ELF-1 (cell line): ENCODE results near the gene ACSS1.

Experiments used
- DNase-seq: peaks from one replicate; pipeline ENCODE4 v3.0.0-alpha.2; 2016; ENCODE audit warnings: low read depth, low spot score

Gene ACSS1

DNA sequence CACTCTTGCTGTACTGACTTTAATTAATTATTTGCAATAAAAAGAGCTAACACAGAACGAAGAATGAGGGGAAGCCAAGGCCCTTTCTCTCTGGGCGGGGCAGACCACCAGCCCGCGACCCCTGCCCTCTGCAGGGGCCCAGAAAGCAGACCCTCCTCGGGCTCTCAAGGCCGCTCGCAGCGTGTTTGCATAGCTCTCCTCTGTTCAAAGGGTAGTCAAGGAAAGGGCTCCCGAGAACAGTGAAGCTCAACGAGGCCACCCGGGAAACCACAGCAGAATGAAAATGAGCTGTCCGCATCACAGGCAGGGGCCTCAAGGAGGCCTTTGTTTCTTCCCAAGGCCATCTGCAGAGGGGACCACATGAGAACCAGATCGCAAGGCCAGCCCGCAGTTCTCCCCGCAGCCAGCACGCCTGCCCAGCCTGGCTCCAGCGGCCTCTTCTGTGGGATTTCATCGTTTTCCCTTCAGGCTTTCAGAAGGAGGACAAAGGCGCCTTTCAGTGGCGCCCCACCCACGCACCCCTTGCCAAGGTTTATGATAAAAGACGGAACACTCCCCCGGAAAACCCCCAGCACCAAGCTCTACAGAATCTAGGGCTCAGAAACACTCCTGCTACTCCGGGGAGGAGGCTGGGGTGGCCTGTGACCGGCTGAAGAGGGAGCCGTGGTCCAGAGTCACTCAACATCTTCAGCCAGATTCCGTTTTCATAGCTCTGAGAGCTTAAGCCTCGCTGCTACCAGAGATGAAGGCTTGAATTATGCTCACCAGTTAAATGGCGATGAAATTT, 25.3 kb downstream of the ACSS1 start:
- no peak for DNase-seq

DNA sequence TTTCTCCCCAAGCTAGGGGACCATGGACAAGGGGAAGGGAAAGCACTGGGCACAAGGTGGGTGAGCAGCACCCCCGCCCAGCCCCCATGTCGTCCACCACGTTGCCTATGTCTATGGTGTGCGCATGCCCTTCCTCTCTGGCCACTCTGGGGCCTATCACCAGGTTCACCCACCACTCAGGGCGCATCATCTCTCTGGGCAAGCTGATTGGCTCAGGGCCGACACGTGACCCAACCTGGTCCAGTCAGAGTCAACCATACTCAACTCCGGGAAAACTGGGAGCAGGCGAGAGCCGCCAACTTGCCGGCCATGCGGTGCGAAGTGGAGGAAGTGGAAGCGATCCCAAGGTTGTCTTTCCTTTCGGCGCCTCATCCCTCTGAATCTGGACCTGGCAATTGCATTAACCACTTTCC, 25.9 kb downstream of the ACSS1 start:
- DNase-seq, result no peak

DNA sequence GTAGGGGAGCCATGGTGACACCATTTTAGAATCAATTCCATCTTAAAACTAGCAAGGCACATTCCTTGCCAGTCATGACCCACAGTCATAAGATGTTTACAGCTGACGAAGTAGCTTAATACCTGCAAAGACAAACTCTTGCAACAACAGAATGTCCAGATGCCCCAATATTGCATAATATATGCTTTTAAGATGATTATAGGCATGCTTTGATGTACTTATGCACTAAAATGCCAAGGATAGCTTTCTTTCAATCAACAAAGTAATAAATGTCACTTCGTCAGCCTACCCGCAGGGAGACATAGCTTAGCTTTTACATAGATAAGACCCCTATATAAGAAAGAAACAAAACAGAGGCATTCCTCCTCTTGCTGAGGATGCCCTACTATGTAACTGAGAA, 26.7 kb downstream of the ACSS1 start:
- no peak for DNase-seq

- no peak for DNase-seq
Observed at GRCh38 chr20:25030649-25031207, 27.2 kb downstream of the ACSS1 start.

DNA sequence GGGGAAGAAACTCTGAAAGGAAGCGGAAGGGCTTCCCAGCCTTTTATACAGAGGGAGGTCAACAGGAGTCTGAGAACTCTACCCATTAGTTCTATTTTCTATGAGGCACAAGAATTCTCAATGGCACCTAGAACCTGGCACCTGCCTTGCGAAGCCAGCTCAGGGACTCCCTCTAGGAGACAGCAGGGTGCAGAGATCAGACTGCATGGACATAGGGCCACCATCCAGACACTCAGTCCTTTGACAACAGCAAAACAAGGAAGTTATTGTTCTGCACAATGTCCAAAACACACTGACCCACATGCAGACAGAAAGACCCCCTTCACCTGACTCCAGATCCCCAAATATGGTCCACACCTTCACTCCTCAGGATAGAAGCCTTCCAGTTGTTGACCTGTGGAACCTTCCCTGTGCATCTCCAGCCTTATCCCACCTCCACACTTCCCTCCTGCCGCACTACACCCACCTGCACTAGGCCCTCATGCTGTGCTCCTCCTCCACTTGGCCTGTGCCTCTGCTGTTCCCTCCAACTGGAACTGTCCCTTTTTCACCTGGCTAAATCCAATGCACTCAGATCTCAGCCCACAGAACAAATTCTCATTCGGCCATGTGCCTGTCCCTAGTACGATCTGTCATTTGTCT, 27.8 kb downstream of the ACSS1 start:
- no peak for DNase-seq

DNA sequence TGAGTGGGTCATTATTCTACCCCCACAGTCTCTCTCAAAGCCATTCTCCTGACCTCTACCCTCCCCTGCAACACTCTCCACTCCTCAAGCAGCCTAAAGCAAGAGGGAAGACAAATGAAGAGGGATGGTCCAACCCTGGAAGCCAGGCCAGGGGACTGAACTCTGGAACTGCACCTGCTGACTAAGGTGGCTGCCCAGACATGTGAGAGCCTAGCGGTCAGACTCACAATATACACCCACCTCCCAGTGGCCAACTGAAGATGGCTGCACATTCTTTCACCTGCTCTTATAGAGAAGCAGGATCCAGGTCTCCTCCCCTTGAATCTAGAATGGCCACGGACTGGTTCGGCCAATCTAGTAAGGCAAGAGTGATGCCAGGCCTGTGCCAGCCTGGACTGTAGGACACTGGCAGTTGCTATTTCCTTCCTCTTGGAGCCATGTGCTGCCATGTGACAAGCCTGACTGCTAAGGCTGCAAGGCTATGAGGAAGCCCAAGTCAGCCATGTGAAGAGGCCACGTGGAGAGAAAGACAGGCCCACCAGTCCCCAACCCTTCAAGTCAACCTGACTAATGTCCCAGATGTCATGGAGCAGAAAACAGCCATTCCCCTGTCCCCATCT, 31.8 kb downstream of the ACSS1 start:
- DNase-seq, result no peak

DNA sequence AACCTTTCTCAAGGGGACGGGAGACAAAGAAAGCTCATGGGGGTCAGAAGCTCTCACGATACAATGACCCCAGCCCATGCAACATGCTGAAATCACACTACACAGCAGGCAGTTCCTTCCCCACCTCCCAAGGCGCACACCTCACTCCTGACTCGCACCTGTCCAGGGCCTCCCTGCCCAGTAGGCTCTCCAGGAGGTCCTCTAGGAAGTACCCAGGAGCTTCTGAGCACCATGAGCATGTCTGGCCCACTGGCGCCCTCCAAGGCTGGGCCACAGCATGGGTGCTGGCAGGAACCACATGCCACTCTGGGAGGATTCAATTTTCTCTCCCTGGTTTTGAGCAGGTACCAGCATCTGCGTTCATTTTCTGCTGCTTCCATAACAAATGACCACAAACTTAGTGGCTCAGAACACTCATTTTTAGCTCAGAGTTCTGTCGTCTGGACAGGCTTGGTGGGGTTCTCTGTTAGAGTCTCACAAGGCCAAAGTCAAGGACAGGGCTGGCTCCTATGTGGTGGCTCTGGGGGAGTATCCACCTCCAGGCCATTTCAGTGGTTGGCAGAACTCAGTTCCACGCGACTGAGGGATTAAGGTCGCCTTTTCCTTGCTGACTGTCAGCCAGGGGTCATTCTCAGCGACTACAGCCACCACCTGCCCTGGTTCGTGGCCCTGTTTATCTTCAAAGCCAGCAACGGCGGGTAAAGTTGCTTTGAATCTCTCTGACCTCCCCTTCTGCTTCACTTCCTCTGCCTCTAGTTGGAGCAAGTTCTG, 32.7 kb downstream of the ACSS1 start:
- DNase-seq, result no peak

GRCh38 chr20:25024171-25024570, 33.8 kb downstream of the ACSS1 start:
- DNase-seq, result no peak

GRCh38 chr20:25023356-25023755, 34.6 kb downstream of the ACSS1 start:
- no peak for DNase-seq

GRCh38 chr20:25022680-25023079, 35.3 kb downstream of the ACSS1 start:
- no peak for DNase-seq

- DNase-seq, result no peak
Observed at GRCh38 chr20:25021336-25021735, 36.6 kb downstream of the ACSS1 start.

GRCh38 chr20:25020901-25021301, 37.0 kb downstream of the ACSS1 start:
- no peak for DNase-seq

GRCh38 chr20:25020345-25020744, 37.6 kb downstream of the ACSS1 start:
- no peak for DNase-seq

DNA sequence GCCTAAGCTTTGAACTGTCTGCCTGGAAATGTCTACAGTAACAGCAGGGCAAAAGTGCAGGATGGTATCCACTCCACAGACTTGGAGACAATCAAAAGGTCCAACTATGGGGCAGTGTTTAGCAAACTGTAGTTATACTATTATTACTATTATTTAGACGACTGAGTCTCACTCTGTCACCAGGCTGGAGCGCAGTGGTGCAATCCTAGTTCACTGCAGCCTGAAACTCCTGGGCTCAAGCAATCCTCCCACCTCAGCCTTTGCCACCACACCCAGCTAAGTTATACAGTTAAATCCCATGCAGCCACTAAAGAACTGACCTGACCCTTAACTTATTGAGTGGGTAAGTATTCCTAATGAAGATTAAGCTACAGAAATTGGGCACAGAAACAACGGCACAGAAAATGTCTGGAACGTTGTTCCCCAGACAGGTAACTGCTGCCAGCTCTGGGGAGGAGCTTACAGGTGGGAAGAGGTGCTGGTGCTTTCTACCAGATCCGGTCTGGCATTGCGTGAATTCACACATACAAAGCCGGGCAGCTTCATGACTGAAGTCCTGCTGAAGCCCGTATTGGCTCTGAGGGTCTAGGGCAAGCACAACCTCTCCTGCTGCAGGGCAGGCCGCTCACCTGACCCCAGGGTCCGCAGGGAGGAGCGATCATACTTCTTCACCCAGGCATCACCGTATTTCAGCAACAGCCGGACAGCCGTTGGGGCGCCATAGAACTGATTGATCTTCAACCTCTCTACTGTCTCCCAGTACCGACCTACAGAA, 38.4 kb downstream of the ACSS1 start:
- no peak for DNase-seq

DNA sequence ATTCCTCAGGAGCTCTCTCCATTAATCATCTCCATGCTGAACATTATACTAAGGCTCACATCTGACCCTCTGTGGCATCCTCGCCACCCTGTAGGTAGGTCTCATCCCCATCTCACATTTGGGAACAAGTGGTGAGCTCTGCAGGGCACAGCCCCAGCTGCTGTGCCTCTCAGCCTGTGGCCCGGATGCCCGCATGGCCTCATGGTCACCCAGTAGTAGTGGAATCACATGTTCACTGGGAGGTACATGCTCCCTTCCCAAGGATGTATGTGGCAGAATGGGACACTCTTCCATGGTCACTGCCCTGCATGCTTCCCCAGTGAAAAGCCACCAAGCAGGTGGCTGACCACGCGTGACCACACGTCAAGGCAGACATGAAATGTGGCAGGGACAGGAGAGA, 39.1 kb downstream of the ACSS1 start:
- DNase-seq, result no peak

DNA sequence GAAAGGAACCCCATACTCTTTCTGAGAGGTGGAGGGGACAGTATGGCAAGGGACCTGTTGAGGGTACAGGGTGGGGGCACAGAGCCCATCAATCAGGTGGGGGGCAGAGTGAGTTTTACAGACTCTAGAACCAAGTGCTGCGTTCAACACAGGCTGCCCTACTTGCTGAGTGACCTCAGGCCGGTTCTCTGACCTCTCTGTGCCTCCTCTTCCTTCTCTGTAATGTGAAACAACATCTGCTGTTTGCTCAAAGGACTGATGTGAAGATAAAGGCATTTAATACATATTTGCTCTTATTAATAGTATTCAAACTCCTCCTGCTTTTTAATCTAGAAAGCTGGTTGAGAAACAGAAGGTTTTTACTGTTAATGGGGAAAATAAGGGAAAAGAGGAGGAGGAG, 39.5 kb downstream of the ACSS1 start:
- DNase-seq, result no peak

GRCh38 chr20:25017257-25017803, 40.6 kb downstream of the ACSS1 start:
- DNase-seq, result peak; percentile 86

- DNase-seq, result no peak
Observed at GRCh38 chr20:25016471-25016870, 41.5 kb downstream of the ACSS1 start.

DNA sequence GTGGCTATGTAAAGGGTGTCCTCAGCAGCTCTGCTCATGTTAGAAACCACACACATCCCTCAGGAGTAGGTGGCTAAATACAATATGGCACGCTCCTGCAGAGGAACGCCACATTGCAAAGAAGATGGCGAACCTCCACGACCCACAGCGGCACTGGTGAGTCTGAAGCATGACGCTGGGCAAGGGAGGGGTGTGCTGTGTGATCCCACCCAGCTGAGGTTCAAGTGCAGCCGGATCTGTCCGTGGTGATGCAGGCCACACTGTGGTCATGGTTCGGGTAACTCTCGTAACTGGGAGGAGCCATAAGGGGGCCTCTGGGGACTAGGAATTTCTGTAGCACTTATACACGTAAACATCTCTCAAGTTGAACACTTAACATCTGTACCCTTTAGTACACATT, 42.0 kb downstream of the ACSS1 start:
- no peak for DNase-seq

- no peak for DNase-seq
Observed at GRCh38 chr20:25014816-25015215, 43.1 kb downstream of the ACSS1 start.
